NCI-H82 treated with DMSO at 0.1 percent for 48 hours (cell line): ENCODE results near the gene ECHS1.
"Not testable (repeated sequence)": the region's sequence is repeated elsewhere in the genome, so short reads cannot be mapped to it uniquely, and the experiment has no call there.

Experiments
- DNase-seq: peaks from one replicate; lab custom pipeline; 2025; ENCODE audit not compliant: unreplicated experiment; lab: John Stamatoyannopoulos, UW

The ECHS1 gene

DNA sequence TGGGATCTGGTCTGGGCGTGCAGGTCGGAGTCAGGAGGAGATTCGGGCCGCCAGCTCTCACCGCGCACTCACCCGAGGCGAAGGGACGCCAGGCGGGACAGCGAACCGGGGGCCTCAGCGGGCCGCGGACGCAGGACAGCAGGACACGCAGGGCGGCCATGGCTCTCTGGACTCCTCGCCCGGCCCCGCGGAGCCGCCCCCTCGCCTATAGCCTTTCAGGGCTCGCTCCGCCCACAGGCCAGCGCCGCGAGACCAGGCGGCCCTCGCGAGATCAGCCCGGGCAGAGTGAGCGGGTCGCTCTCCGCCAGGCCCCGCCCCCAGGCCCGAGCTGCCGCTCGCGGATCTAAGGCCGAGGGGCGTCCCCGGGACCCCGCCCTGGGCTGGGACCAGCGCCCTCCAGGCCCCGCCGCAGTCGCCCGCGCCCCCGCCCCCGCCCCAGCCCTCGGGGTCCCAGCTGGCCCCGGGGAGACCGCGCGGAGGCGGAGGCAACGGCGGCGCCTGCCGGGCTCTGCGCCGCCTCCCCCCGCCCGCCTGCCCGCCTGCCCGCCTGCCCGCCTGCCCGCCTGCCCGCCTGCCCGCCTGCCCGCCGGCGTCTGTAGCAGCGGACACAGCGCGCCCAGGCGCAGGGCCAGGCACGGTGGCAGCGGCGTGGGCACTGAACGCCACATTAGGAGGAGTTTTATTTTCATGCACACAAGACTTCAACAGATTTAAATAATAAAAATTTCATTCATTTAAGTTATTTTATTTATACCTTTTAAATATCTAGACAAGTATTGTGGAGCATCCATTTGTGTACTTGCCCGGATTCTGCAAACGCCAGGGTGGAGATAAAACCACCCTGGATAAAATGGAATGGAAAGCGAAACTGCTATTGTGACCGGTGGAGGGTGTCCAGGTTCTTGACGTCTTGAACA lies at the start of gene ECHS1:
Gene ECHS1, minus strand, starts transcription at position 181 of the 917 bp plus-strand sequence. Its CDS starts 21 bp downstream, at position 160.
- DNase-seq, result peak; percentile 53

DNA sequence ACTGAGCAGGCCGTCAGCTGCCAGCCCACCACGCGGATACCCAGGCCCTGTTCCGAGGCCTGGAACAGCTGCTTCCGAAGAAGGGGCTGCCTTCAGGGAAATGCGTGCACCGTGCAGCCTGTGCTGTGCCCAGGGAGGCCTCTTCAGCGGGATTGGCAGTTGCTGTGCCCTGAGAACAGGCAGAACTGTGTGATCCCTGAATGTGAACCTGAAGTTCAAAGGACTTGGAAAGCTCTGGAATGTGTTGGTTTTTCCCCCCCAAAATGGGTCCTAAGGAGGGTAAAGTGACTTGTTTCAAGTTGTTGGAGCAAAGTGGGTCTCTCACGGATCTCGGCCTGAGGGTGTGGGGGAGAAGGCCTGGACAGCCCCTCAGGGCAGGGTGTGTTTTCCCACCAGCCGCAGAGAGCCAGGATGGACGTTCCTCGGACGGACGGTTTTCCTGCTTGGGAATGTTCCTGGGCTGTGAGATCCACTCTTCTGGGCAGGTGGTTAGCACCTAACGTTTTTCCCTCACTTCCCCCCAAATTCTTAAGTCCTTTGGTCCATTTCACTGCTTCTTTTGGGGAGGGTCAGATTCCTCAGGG lies 49.2 kb upstream of the ECHS1 start:
- DNase-seq, result no peak

- DNase-seq, result no peak
These were observed 48.4 kb upstream of the ECHS1 start for GRCh38 chr10:133421336-133422222.

DNA sequence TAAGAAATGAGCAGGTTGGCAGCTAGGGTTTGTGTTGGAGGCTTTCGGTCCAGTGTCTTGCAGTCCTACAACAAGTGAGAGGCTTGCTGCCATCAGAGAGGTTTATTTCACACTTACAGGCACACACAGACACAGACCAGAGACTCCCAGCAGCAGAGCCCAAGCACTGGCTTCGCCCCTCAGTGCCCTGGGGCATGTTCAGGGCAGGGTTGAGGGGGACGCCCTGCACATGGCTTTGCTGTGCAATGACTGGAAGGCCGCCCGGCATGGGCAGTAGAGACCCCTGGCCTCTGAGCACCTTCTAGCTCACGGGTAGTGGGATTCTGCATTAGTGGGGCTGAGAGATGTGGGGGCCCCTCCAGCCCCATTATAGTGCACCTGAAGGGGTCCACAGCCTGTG lies 47.4 kb upstream of the ECHS1 start:
- no peak for DNase-seq

DNA sequence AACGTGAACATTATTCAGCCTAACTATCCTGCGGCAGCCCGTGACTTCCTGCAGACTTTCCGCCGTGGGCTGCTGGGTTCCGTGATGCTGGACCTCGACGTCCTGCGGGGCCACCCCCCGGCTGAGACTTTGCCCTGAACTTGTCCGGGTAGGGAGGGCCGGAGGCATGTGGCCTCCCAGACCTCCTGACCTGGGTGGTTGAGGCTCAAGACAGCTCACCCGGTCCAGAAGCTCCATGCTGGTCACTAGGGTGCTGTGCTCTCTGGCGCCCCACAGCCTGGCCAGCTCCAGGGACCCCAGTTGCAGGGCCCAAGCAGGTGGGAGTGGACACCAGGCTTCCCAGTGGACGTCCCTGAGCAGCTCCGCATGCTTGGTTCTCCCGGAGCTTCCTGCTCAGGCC lies 46.9 kb upstream of the ECHS1 start:
- no peak for DNase-seq

DNA sequence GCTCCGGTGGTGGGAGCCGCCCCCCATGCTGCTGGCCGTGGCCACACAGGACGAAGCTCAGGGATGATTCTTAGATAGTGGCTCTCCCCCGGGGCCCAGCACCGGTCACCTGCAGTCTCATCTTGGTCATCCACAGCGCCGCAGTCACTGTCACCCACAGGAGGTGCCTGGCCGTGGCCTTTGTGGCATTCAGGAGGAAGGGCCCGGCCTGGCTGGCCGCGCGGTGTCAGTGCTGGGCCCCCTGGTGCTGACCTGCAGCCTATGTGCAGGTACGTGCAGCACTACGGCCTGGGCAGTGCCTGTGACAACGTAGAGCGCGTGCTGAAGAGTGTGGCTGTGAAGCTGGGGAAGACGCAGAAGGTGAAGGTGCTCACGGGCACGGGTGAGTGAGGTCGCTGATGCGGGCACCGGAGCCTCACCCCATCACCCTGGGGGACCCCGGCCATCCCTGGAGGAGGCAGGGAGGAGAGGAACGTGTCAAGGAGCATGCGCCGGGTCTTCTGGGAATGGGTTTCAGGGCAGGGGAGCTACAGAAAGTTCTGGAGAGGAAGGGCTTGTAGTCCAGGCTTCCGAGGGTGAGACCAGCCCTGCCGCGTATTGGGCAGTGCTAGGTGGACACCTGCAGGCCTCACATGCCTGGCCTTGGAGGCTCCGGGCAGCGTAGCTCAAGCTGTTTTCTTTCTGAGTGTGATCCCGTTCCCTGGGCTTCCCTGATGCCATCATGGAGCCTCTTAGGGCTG lies 46.2 kb upstream of the ECHS1 start:
- DNase-seq, result no peak

DNA sequence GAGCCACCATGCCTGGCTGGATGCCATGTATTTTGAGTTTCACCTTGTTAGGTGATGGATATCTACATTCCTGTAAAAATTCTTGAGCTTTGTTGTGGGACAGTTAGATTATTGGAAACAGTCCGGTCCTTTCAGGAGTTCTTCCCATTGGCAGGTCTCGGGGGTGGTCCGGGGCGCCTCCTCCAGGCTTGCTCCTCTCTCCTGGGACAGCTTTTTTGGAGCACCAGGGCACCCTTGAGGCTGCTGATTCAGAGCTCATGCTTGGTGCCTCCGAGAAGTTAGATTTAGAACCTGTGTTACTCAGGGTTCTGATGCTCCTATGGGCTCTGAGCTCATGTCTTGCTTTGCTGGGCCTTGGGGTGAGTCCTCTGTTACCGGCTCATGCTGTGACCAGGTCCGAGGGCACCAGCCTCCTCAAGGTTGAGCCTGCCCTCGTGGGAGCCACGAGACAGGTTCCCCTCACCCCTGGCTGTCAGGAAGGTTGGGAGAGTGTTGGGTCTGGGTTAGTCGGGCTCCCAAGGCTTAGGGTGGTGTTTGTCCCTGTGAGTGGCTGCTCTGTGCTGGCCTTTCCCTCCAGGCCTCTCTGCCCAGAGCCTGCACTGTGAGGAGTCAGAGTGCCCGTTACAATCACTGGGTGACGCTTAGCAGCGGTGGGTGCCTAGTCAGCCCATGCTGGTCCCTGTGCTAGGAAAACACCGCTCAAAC lies 45.3 kb upstream of the ECHS1 start:
- no peak for DNase-seq

DNA sequence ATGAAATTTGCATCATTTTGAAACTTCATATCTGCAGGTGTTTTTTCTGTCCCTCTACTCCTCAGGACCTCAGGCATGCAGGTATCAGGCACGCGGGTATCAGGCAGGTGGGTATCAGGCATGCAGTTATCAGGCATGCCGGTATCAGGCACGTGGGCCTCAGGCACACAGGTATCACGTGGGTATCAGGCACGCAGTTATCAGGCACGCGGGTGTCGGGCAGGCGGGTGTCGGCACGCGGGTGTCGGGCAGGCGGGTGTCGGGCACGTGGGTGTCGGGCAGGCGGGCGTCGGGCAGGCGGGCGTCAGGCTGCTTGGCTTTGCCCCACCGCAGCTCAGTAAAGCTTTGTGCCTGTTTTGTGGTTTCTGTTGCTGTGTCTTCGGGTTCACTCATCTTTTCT lies 42.6 kb upstream of the ECHS1 start:
- DNase-seq, result no peak

- DNase-seq, result not testable (repeated sequence)
These were observed 41.2 kb upstream of the ECHS1 start for GRCh38 chr10:133414401-133414800.

DNA sequence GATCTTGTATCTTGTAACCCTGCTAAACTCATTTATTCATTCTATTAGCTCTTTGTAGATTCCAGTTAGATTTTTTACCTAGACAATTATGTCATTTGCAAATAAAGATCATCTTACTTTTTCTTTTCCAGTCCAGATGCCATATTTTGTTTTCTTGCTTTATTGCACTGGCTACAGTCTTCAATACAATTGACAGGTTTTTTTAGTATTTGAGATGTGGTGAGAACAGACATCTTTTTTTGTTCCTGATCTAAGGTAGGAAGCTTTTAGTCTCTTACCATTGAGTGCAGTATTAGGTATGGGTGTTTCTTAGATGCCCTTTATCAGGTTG lies 39.2 kb upstream of the ECHS1 start:
- DNase-seq, result no peak

DNA sequence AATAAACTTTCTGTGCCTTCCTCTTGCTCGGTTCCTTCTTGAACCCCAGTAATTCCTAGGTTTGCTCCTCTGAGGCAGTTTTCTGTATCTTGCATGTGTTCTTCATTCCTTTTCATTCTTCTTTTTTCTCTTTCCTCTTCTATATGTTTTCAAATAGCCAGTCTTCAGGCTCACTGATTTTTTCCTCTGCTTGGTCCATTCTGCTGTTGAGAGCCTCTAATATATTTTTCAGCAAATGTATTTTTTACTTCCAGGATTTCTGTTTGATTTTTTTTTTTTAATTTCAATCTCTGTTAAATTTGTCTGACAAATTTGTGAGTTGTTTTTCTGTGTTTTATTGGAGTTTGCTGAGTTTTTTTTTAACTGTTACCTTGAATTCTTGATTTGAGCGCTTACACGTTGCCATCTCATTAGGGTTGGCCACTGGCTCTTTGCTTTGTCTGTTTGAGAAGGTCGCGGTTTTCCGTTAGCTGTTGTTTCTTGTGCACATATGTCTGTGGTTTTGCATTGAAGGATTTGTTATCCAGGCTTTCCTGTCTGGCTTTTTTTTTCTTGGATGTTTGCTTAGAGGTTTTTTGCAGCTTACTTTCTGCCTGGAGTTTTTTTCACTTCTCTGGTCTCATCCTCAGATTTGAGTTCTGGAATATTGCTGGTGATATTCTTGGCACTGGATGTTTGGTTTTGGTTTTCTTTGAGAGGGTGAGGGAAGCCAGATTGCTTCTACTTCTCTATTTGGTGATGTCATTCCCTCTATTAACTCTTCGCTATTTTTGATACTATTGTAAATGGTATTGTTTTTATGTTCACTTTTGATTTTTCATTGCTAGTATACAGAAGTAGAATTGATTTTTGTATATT lies 38.6 kb upstream of the ECHS1 start:
- no peak for DNase-seq

GRCh38 chr10:133405844-133406527 lies 32.8 kb upstream of the ECHS1 start:
- no peak for DNase-seq

GRCh38 chr10:133405272-133405671 lies 32.1 kb upstream of the ECHS1 start:
- DNase-seq, result no peak

- DNase-seq, result no peak
These were observed 30.6 kb upstream of the ECHS1 start for GRCh38 chr10:133403784-133404183.

- no peak for DNase-seq
These were observed 30.2 kb upstream of the ECHS1 start for GRCh38 chr10:133403359-133403758.

GRCh38 chr10:133401981-133402725 lies 29.0 kb upstream of the ECHS1 start:
- DNase-seq, result no peak

GRCh38 chr10:133401500-133401899 lies 28.3 kb upstream of the ECHS1 start:
- DNase-seq, result no peak
